ENCODE data around the gene GAS5. TPM values are rescaled to one million over a fixed set of nuclear protein-coding genes. Genes with fewer than 3 reads are reported as not detected.
"Not testable (repeated sequence)": the region's sequence is repeated elsewhere in the genome, so short reads cannot be mapped to it uniquely, and the experiment has no call there.

The GAS5 gene
- total RNA-seq, 3 donors from 2014 or later (not counting 1 experiment from before 2014, with no cell fraction given), result 208 to 299 (median 214) TPM

- no peak overlapping the region for H3K27ac ChIP-seq (ENCODE audit: low read length)
- ATAC-seq (no peak), DNase-seq (peak in 1 of 2 donors; percentile 16)
- intact Hi-C loops (cut with micrococcal nuclease), result loop anchor here (10.0 kb wide), 1 partner anchor 303 kb away; no protein-coding TSS in a partner anchor
- H3K4me1 ChIP-seq (ENCODE audit: control insufficient read depth, insufficient read depth, low read length), result peaks cover 4% of the 10 kb centered on the region
- peaks cover 71% of the 10 kb centered on the region for H3K36me3 ChIP-seq (ENCODE audit: control insufficient read depth, insufficient read depth, low read length)
- no peaks in the 10 kb centered on the region for H3K9me3 ChIP-seq (ENCODE audit: control insufficient read depth, insufficient read depth, low read length)
- Mint-ChIP-seq H3K36me3 (peaks cover 30% of the 10 kb centered on the region), H3K9me3 (no peaks in the 10 kb centered on the region), H3K27ac (no peak overlapping the region), H3K4me3 (no peak overlapping the region), H3K27me3 (ENCODE audit: low read depth in 2 of 2) (no peaks in the 10 kb centered on the region), H3K4me1 (peaks cover 30 to 31% of the 10 kb centered on the region in 2 donors)
- TF ChIP-seq CTCF (IDR thresholded peaks at IDR 0.05), result no peak
- H3K27me3 ChIP-seq (ENCODE audit: control insufficient read depth, insufficient read depth, low read length), result no peaks in the 10 kb centered on the region
- H3K4me3 ChIP-seq (ENCODE audit: low read length), result no peak overlapping the region
- WGBS (ENCODE audit: insufficient coverage), result 83% methylated on average over 7 of the region's 7 CpGs
Measured at GRCh38 chr1:173861731-173862145, 6.1 kb downstream of the GAS5 start.

GRCh38 chr1:173860065-173860464 is 7.7 kb downstream of the GAS5 start:
- H3K4me3 Mint-ChIP-seq, result no peak overlapping the region
- no peaks in the 10 kb centered on the region for H3K27me3 ChIP-seq (ENCODE audit: control insufficient read depth, insufficient read depth, low read length)
- H3K9me3 ChIP-seq (ENCODE audit: control insufficient read depth, insufficient read depth, low read length), result no peaks in the 10 kb centered on the region
- no peak for ATAC-seq
- no peak for DNase-seq
- peak overlapping the region in 1 of 2 donors; percentile 29 for H3K27ac Mint-ChIP-seq
- TF ChIP-seq CTCF (IDR thresholded peaks at IDR 0.05), result no peak
- H3K36me3 Mint-ChIP-seq, result peaks cover 17% of the 10 kb centered on the region
- WGBS (ENCODE audit: insufficient coverage), result no CpG with 5 or more reads among the region's 1 CpG
- no peaks in the 10 kb centered on the region for H3K9me3 Mint-ChIP-seq
- H3K27ac ChIP-seq (ENCODE audit: low read length), result no peak overlapping the region
- H3K4me1 ChIP-seq (ENCODE audit: control insufficient read depth, insufficient read depth, low read length), result peaks cover 3% of the 10 kb centered on the region
- H3K27me3 Mint-ChIP-seq (ENCODE audit: low read depth in 2 of 2), result no peaks in the 10 kb centered on the region
- H3K4me3 ChIP-seq (ENCODE audit: low read length), result no peak overlapping the region
- H3K36me3 ChIP-seq (ENCODE audit: control insufficient read depth, insufficient read depth, low read length), result peaks cover 65% of the 10 kb centered on the region
- peaks cover 13 to 20% of the 10 kb centered on the region in 2 donors for H3K4me1 Mint-ChIP-seq
- intact Hi-C loops (cut with micrococcal nuclease), result loop anchor here (10.0 kb wide), 1 partner anchor 305 kb away; no protein-coding TSS in a partner anchor

- 100% methylated on average over 3 of the region's 5 CpGs for WGBS (ENCODE audit: insufficient coverage)
- H3K4me3 Mint-ChIP-seq; H3K27me3 ChIP-seq (ENCODE audit: control insufficient read depth, insufficient read depth, low read length); intact Hi-C loops (cut with micrococcal nuclease); H3K9me3 Mint-ChIP-seq; H3K4me1 ChIP-seq (ENCODE audit: control insufficient read depth, insufficient read depth, low read length); H3K4me3 ChIP-seq (ENCODE audit: low read length); H3K27ac ChIP-seq (ENCODE audit: low read length); ATAC-seq; H3K27me3 Mint-ChIP-seq (ENCODE audit: low read depth in 2 of 2); H3K27ac Mint-ChIP-seq; DNase-seq; H3K9me3 ChIP-seq (ENCODE audit: control insufficient read depth, insufficient read depth, low read length): not testable (repeated sequence)
- peaks cover 17% of the 10 kb centered on the region for H3K36me3 Mint-ChIP-seq
- H3K4me1 Mint-ChIP-seq, result peaks cover 9 to 15% of the 10 kb centered on the region in 2 donors
- H3K36me3 ChIP-seq (ENCODE audit: control insufficient read depth, insufficient read depth, low read length), result peaks cover 60% of the 10 kb centered on the region
Measured at GRCh38 chr1:173859547-173859946, 8.2 kb downstream of the GAS5 start.

GRCh38 chr1:173857363-173857917 is 10.3 kb downstream of the GAS5 start:
- H3K27me3 Mint-ChIP-seq (ENCODE audit: low read depth in 2 of 2), result no peaks in the 10 kb centered on the region
- intact Hi-C loops (cut with micrococcal nuclease), result no loop called here
- H3K27ac ChIP-seq (ENCODE audit: low read length), result no peak overlapping the region
- 95% methylated on average over 3 of the region's 4 CpGs for WGBS (ENCODE audit: insufficient coverage)
- no peak overlapping the region for H3K4me3 Mint-ChIP-seq
- peaks cover 9% of the 10 kb centered on the region for H3K36me3 Mint-ChIP-seq
- no peaks in the 10 kb centered on the region for H3K9me3 ChIP-seq (ENCODE audit: control insufficient read depth, insufficient read depth, low read length)
- no peaks in the 10 kb centered on the region for H3K4me1 ChIP-seq (ENCODE audit: control insufficient read depth, insufficient read depth, low read length)
- no peaks in the 10 kb centered on the region for H3K27me3 ChIP-seq (ENCODE audit: control insufficient read depth, insufficient read depth, low read length)
- H3K27ac Mint-ChIP-seq, result peak overlapping the region in 1 of 2 donors; percentile 4
- H3K9me3 Mint-ChIP-seq, result no peaks in the 10 kb centered on the region
- no peak overlapping the region for H3K4me3 ChIP-seq (ENCODE audit: low read length)
- DNase-seq, result no peak
- peaks cover 0 to 6% of the 10 kb centered on the region in 2 donors for H3K4me1 Mint-ChIP-seq
- no peak for ATAC-seq
- H3K36me3 ChIP-seq (ENCODE audit: control insufficient read depth, insufficient read depth, low read length), result peaks cover 52% of the 10 kb centered on the region
- no peak for TF ChIP-seq CTCF (IDR thresholded peaks at IDR 0.05)
